Gastrocnemius medialis (tissue), 4 donors: ENCODE measurements around the gene ELK3. TPM values are rescaled to one million over a fixed set of nuclear protein-coding genes. Genes with fewer than 3 reads are reported as not detected.

Experiments used
- ATAC-seq, 2 donors: fragments of 150-250 bp; one replicate each; pipeline ENCODE4 v1.9.1; 2016
- DNase-seq, 2 donors: peaks; one replicate each; pipeline ENCODE4 v3.0.0-alpha.2; 2019
- H3K27ac ChIP-seq, 4 donors: fragments of 200-600 bp; sonication (generic); 1 replicate in 1 of 4; 2 replicates in 3 of 4; pipeline ENCODE4 v1.5.1; 2016 to 2018; ENCODE audit warnings: mild to moderate bottlenecking in 2 of 4, moderate library complexity in 1 of 4
- H3K27me3 ChIP-seq, 3 donors: fragments of 200-600 bp; sonication (generic) in 2 of 3; 1 replicate in 1 of 3; 2 replicates in 2 of 3; pipeline versions ENCODE4 v1.5.1 to v1.6.0; 2016 to 2019; ENCODE audit warnings: mild to moderate bottlenecking in 1 of 3, moderate library complexity in 1 of 3
- H3K36me3 ChIP-seq, 2 donors: fragments of 200-600 bp; sonication (generic) in 1 of 2; one replicate each; pipeline ENCODE4 v1.5.1; 2017 to 2018
- H3K4me1 ChIP-seq, 2 donors: fragments of 200-600 bp; sonication (generic) in 1 of 2; one replicate each; pipeline ENCODE4 v1.5.1; 2016 to 2017; ENCODE audit warnings: mild to moderate bottlenecking in 2 of 2
- H3K4me3 ChIP-seq, 4 donors: fragments of 200-600 bp; sonication (generic) in 3 of 4; 1 replicate in 1 of 4; 2 replicates in 3 of 4; pipeline ENCODE4 v1.5.1; 2016 to 2019; ENCODE audit warnings: mild to moderate bottlenecking in 2 of 4
- H3K9me3 ChIP-seq, 3 donors: fragments of 200-600 bp; sonication (generic) in 2 of 3; 1 replicate in 1 of 3; 2 replicates in 2 of 3; pipeline ENCODE4 v1.5.1; 2016 to 2019
- POLR2A ChIP-seq, 2 donors: fragments of 450-650 bp; IDR thresholded peaks; one replicate each; pipeline ENCODE4 v1.6.1; 2017; ENCODE audit warnings: antibody characterized with exemption in 2 of 2, mild to moderate bottlenecking in 2 of 2, moderate library complexity in 2 of 2
- in situ Hi-C, 4 donors: fragments of 200-750 bp; cut with MboI; loops; one replicate each; pipeline versions ENCODE4 v1.15.0 to v1.8.0; 2017; ENCODE audit warnings: low sequenced_read_pairs in 4 of 4
- intact Hi-C: fragments of 100-400 bp; cut with DNase I; formaldehyde crosslinking; loops from one replicate; pipeline ENCODE4 v1.15.1; 2023; ENCODE audit warnings: low total_unique reads
- total RNA-seq, 4 donors: library from RNA; depleted of rRNA; stranded (reverse); fragments of >200 nt; gene quantifications; one replicate each; pipeline versions ENCODE4 v1.1.0 to v1.2.3, GENCODE V29; 2016
- TF ChIP-seq, protein P1 (sequence below), 5 experiments: fragments of 450-650 bp in 3 of 5; fragments of 200-600 bp in 2 of 5; sonication (generic) in 2 of 5; IDR thresholded peaks in 4 of 5; conservative IDR thresholded peaks in 1 of 5; 1 replicate in 4 of 5; 2 replicates in 1 of 5; pipeline ENCODE4 v1.5.1; 2016 to 2019; ENCODE audit warnings: antibody characterized with exemption in 5 of 5, mild to moderate bottlenecking in 3 of 5, moderate library complexity in 3 of 5

The ELK3 gene
- total RNA-seq, 4 donors from 2014 or later = 3.7 to 6.6 (median 4.9) TPM

DNA sequence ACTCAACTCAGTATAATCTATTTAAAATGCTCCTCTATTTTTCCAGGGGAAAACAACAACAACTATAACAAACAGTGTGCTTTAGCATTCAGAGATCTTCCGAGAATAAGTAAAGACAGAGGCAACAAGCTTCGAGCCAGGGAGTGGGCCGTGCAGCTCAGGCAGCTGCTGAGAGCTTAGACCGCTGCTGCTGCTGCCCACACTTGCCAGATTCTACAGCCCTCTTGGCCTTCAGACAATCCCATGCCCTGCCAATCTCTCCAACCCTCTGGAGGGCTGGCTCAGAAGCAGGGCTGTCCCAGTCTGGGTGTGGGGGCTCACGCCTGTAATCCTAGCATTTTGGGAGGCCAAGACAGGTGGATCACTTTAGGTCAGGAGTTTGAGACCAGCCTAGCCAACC is 23.4 kb upstream of the ELK3 start:
- peaks cover 0 to 3% of the 10 kb centered on the region in 2 donors for H3K4me1 ChIP-seq
- no peak overlapping the region for H3K4me3 ChIP-seq
- H3K27ac ChIP-seq = no peak overlapping the region
- no peaks in the 10 kb centered on the region for H3K27me3 ChIP-seq
- no peak for ATAC-seq
- in situ Hi-C loops = no loop called here
- intact Hi-C loops = no loop called here
- H3K9me3 ChIP-seq = no peaks in the 10 kb centered on the region
- DNase-seq = no peak
- no peaks in the 10 kb centered on the region for H3K36me3 ChIP-seq
- no peak for TF ChIP-seq POLR2A (IDR thresholded peaks at IDR 0.05)
- TF ChIP-seq, protein P1, sequence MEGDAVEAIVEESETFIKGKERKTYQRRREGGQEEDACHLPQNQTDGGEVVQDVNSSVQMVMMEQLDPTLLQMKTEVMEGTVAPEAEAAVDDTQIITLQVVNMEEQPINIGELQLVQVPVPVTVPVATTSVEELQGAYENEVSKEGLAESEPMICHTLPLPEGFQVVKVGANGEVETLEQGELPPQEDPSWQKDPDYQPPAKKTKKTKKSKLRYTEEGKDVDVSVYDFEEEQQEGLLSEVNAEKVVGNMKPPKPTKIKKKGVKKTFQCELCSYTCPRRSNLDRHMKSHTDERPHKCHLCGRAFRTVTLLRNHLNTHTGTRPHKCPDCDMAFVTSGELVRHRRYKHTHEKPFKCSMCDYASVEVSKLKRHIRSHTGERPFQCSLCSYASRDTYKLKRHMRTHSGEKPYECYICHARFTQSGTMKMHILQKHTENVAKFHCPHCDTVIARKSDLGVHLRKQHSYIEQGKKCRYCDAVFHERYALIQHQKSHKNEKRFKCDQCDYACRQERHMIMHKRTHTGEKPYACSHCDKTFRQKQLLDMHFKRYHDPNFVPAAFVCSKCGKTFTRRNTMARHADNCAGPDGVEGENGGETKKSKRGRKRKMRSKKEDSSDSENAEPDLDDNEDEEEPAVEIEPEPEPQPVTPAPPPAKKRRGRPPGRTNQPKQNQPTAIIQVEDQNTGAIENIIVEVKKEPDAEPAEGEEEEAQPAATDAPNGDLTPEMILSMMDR (IDR thresholded peaks at IDR 0.05 in 4 of 5, conservative IDR thresholded peaks at IDR 0.05 in 1 of 5) = no peak

DNA sequence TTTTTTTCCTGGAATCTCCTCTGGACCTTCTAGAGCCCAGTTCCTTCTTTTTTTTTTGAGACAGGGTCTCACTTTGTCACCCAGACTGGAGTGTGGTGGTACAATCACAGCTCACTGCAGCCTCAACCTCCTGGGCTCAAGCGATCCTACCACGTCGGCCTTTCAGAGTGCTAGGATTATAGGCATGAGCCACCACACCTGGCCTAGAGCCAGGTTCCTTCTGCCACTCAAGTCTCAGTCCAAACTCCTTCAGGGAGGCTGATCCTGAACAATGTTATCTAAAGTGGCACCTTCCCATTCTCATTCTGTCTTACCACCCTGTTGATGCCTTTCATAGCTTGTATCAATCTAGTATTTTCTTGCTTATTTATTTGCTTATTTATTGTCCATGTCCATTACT is 22.3 kb upstream of the ELK3 start:
- Histone ChIP-seq H3K27me3 (no peaks in the 10 kb centered on the region), H3K4me1 (peaks cover 0 to 3% of the 10 kb centered on the region in 2 donors), H3K9me3 (no peaks in the 10 kb centered on the region), H3K27ac (no peak overlapping the region), H3K36me3 (no peaks in the 10 kb centered on the region), H3K4me3 (no peak overlapping the region)
- in situ Hi-C loops = no loop called here
- ATAC-seq (no peak), DNase-seq (no peak)
- TF ChIP-seq, protein P1 (IDR thresholded peaks at IDR 0.05 in 4 of 5, conservative IDR thresholded peaks at IDR 0.05 in 1 of 5) = no peak
- TF ChIP-seq POLR2A (IDR thresholded peaks at IDR 0.05) = no peak
- intact Hi-C loops = no loop called here

DNA sequence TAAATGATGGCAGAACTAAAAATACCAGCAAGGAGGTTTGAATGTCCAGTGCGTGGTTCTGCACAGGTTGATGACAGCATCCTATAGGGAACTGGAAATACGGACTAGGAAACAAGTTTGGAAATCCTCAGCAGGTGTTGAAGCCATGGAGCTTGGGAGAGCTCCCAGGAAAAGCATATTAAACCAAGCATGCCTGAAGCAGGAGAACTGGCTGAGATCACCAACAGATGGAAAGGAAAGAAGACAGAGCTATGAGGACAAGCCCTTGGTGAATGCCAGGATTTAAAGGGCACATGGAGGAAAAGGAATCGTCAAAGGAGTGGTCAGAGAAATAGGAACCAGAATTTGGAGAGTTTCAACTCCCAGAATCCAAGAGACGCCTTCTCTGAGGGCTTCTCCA is 21.2 kb upstream of the ELK3 start:
- Histone ChIP-seq H3K9me3 (no peaks in the 10 kb centered on the region), H3K36me3 (no peaks in the 10 kb centered on the region), H3K27me3 (no peaks in the 10 kb centered on the region), H3K4me3 (no peak overlapping the region), H3K4me1 (peaks cover 0 to 3% of the 10 kb centered on the region in 2 donors), H3K27ac (no peak overlapping the region)
- intact Hi-C loops = no loop called here
- DNase-seq (no peak), ATAC-seq (no peak)
- no peak for TF ChIP-seq POLR2A (IDR thresholded peaks at IDR 0.05)
- TF ChIP-seq, protein P1 (IDR thresholded peaks at IDR 0.05 in 4 of 5, conservative IDR thresholded peaks at IDR 0.05 in 1 of 5) = no peak
- in situ Hi-C loops = no loop called here

DNA sequence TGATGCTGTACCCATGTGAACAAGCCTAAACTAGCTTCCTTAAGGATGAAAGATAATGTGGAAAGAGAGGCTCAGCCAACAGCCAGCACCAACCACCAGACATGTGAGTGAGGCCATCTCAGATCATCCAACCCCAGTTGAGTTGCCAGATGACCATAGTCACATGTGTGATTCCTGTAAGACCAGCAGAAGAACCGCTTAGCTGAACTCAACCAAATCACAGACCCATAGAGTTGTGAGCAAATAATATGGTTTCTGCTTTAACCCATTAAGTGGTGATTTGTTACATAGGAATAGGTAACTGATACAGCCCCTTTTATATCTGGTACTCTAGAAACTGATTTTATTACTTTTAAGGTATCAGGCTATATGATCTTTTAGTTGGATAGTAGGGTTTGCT is 17.6 kb upstream of the ELK3 start:
- intact Hi-C loops (no loop called here), in situ Hi-C loops (no loop called here)
- Histone ChIP-seq H3K9me3 (no peaks in the 10 kb centered on the region), H3K36me3 (no peaks in the 10 kb centered on the region), H3K27me3 (no peaks in the 10 kb centered on the region), H3K4me3 (no peak overlapping the region), H3K4me1 (no peaks in the 10 kb centered on the region), H3K27ac (no peak overlapping the region)
- DNase-seq (no peak), ATAC-seq (no peak)
- TF ChIP-seq, protein P1 (IDR thresholded peaks at IDR 0.05 in 4 of 5, conservative IDR thresholded peaks at IDR 0.05 in 1 of 5) = no peak
- no peak for TF ChIP-seq POLR2A (IDR thresholded peaks at IDR 0.05)

DNA sequence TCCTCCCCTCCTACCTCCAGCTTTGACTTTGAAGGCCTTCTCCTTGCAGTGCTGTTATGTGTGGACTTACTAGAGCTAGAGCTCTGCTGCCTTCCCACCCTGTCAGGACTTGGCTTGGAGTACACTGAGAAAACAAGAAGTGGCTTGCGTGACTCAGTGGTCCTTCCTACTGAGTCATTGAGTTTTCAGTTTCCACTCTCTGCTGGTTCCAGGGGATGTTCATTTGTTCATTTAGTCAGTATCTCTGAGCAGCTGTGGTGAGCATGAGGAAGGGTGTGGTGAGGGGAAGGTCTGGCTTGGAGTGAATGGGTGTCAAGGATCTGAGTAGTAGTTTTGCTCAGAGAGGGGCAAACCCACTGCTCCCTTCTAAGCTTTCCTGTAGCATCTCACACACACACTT is 17.2 kb upstream of the ELK3 start:
- Histone ChIP-seq H3K27me3 (no peaks in the 10 kb centered on the region), H3K4me1 (no peaks in the 10 kb centered on the region), H3K27ac (no peak overlapping the region), H3K36me3 (no peaks in the 10 kb centered on the region), H3K9me3 (no peaks in the 10 kb centered on the region), H3K4me3 (no peak overlapping the region)
- in situ Hi-C loops (no loop called here), intact Hi-C loops (no loop called here)
- TF ChIP-seq, protein P1 (IDR thresholded peaks at IDR 0.05 in 4 of 5, conservative IDR thresholded peaks at IDR 0.05 in 1 of 5) = no peak
- TF ChIP-seq POLR2A (IDR thresholded peaks at IDR 0.05) = no peak
- ATAC-seq = no peak
- DNase-seq = no peak
